HepG2 (cell line): ENCODE data around the gene SHISA5. TPM values are rescaled to one million over a fixed set of nuclear protein-coding genes. Genes with fewer than 3 reads are reported as not detected.

Experiments used
- ATF7-NPFF ChIP-seq: sonication (generic); formaldehyde crosslinking; IDR thresholded peaks from 2 replicates; pipeline ENCODE4 v1.8.1; 2023; ENCODE audit warnings: mild to moderate bottlenecking, low read depth, missing genetic modification reagents, moderate library complexity
- HIVEP1 ChIP-seq: sonication (generic); formaldehyde crosslinking; IDR thresholded peaks from 2 replicates; pipeline ENCODE4 v1.4.0; 2020; ENCODE audit warnings: mild to moderate bottlenecking, missing genetic modification reagents
- HNRNPL ChIP-seq: fragments of 200-400 bp; formaldehyde crosslinking; IDR thresholded peaks from 2 replicates; pipeline ENCODE4 v1.6.1; 2017; ENCODE audit warnings: mild to moderate bottlenecking, low read depth, low read length
- ISX ChIP-seq: sonication (generic); formaldehyde crosslinking; conservative IDR thresholded peaks from 2 replicates; pipeline ENCODE4 v1.5.0; 2020; ENCODE audit warnings: missing genetic modification reagents
- POLR2A ChIP-seq, 2 experiments: IDR thresholded peaks; 2 replicates each; pipeline ENCODE4 v1.6.1; 2011; ENCODE audit warnings: low read depth in 2 of 2, low read length in 2 of 2, mild to moderate bottlenecking in 1 of 2, moderate library complexity in 1 of 2; ENCODE audit not compliant: insufficient read depth in 1 of 2
- TBX2 ChIP-seq: sonication (generic); formaldehyde crosslinking; IDR thresholded peaks from 2 replicates; pipeline ENCODE4 v1.5.0; 2020; ENCODE audit warnings: missing genetic modification reagents, mild to moderate bottlenecking, borderline replicate concordance
- TMF1 ChIP-seq: sonication (generic); formaldehyde crosslinking; IDR thresholded peaks from 2 replicates; pipeline ENCODE4 v1.8.1; 2022; ENCODE audit warnings: low read depth, missing genetic modification reagents
- ZMYM4 ChIP-seq: sonication (generic); formaldehyde crosslinking; IDR thresholded peaks from 2 replicates; pipeline ENCODE4 v1.8.1; 2023; ENCODE audit warnings: mild to moderate bottlenecking, missing genetic modification reagents
- ZNF337 ChIP-seq: sonication (generic); formaldehyde crosslinking; IDR thresholded peaks from 2 replicates; pipeline ENCODE4 v1.5.1; 2020; ENCODE audit warnings: missing genetic modification reagents, low read depth, mild to moderate bottlenecking, borderline replicate concordance
- ZNF7 ChIP-seq: IDR thresholded peaks from 2 replicates; pipeline ENCODE4 v1.6.1; 2016; ENCODE audit warnings: missing biosample characterization, missing genetic modification reagents
- ZSCAN5A ChIP-seq: sonication (generic); formaldehyde crosslinking; IDR thresholded peaks from 2 replicates; pipeline ENCODE4 v1.8.0; 2022; ENCODE audit warnings: mild to moderate bottlenecking, missing genetic modification reagents, borderline replicate concordance
- polyA plus RNA-seq, 8 experiments: library from polyadenylated mRNA; depleted of rRNA in 3 of 8; stranded (reverse) in 7 of 8; unstranded in 1 of 8; fragments of >200 nt; fragmentation: Illumina TruSeq in 4 of 8; extraction: Trizol in 4 of 8; gene quantifications; 2 replicates each; pipeline versions ENCODE4 v1.2.1 to v1.2.3, GENCODE V29; 2011 to 2016; ENCODE audit warnings: low read depth in 4 of 8, missing spikeins in 1 of 8, mixed read lengths in 1 of 8; ENCODE audit not compliant: insufficient read depth in 1 of 8
- total RNA-seq, 5 experiments: library from RNA; depleted of rRNA; stranded (reverse); fragments of >200 nt; fragmentation: Illumina TruSeq; extraction: Trizol; gene quantifications; 2 replicates each; pipeline ENCODE4 v1.2.3, GENCODE V29; 2016; ENCODE audit warnings: low read depth in 1 of 5
- TF ChIP-seq, protein P1 (sequence below): sonication (generic); formaldehyde crosslinking; IDR thresholded peaks from 2 replicates; pipeline ENCODE4 v1.5.0; 2020; ENCODE audit warnings: missing genetic modification reagents, mild to moderate bottlenecking, borderline replicate concordance
- TF ChIP-seq, protein P2 (sequence below): sonication (generic); formaldehyde crosslinking; IDR thresholded peaks from 2 replicates; pipeline ENCODE4 v1.4.0; 2020; ENCODE audit warnings: missing genetic modification reagents, borderline replicate concordance
- TF ChIP-seq, protein P3 (sequence below): IDR thresholded peaks from 2 replicates; pipeline ENCODE4 v1.6.1; 2012; ENCODE audit warnings: low read length, improper control_type of control experiment
- TF ChIP-seq, protein P4 (sequence below): sonication (generic); formaldehyde crosslinking; IDR thresholded peaks from 2 replicates; pipeline ENCODE4 v1.8.0; 2022; ENCODE audit warnings: mild to moderate bottlenecking, missing genetic modification reagents, moderate library complexity
- TF ChIP-seq, protein P5 (sequence below): sonication (generic); formaldehyde crosslinking; IDR thresholded peaks from 2 replicates; pipeline ENCODE4 v1.4.0; 2020; ENCODE audit warnings: mild to moderate bottlenecking, missing genetic modification reagents

SHISA5 gene
- total and polyA plus RNA-seq, 2 of the 13 experiments (the other 11 are each of a cell fraction or from before 2014, with no cell fraction given) = 75.8 to 91.4 TPM

- TF ChIP-seq ZNF337 (no peak), ZMYM4 (no peak), ZSCAN5A (CRISPR knock-in tag) (no peak), HIVEP1 (CRISPR knock-in tag) (no peak; the same call in 1 of the 2 replicates), HNRNPL (peak; percentile 93), ATF7-NPFF (CRISPR knock-in tag) (no peak), TMF1 (CRISPR knock-in tag) (peak; percentile 71; the same call in 1 of the 2 replicates), ISX (CRISPR knock-in tag) (no peak), TBX2 (CRISPR knock-in tag) (peak; percentile 79; the same call in 1 of the 2 replicates), ZNF7 (CRISPR knock-in tag) (no peak), POLR2A (IDR thresholded peaks at IDR 0.05; ENCODE audit: insufficient read depth in 1 of 2, low read depth in 2 of 2, low read length in 2 of 2) (no peak)
- TF ChIP-seq, protein P1, sequence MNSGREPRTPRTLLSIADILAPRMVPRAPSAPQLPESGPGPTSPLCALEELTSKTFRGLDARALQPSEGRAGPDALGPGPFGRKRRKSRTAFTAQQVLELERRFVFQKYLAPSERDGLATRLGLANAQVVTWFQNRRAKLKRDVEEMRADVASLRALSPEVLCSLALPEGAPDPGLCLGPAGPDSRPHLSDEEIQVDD (CRISPR knock-in tag) = no peak
- TF ChIP-seq, protein P2, sequence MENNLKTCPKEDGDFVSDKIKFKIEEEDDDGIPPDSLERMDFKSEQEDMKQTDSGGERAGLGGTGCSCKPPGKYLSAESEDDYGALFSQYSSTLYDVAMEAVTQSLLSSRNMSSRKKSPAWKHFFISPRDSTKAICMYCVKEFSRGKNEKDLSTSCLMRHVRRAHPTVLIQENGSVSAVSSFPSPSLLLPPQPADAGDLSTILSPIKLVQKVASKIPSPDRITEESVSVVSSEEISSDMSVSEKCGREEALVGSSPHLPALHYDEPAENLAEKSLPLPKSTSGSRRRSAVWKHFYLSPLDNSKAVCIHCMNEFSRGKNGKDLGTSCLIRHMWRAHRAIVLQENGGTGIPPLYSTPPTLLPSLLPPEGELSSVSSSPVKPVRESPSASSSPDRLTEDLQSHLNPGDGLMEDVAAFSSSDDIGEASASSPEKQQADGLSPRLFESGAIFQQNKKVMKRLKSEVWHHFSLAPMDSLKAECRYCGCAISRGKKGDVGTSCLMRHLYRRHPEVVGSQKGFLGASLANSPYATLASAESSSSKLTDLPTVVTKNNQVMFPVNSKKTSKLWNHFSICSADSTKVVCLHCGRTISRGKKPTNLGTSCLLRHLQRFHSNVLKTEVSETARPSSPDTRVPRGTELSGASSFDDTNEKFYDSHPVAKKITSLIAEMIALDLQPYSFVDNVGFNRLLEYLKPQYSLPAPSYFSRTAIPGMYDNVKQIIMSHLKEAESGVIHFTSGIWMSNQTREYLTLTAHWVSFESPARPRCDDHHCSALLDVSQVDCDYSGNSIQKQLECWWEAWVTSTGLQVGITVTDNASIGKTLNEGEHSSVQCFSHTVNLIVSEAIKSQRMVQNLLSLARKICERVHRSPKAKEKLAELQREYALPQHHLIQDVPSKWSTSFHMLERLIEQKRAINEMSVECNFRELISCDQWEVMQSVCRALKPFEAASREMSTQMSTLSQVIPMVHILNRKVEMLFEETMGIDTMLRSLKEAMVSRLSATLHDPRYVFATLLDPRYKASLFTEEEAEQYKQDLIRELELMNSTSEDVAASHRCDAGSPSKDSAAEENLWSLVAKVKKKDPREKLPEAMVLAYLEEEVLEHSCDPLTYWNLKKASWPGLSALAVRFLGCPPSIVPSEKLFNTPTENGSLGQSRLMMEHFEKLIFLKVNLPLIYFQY (CRISPR knock-in tag) = no peak
- TF ChIP-seq, protein P3, sequence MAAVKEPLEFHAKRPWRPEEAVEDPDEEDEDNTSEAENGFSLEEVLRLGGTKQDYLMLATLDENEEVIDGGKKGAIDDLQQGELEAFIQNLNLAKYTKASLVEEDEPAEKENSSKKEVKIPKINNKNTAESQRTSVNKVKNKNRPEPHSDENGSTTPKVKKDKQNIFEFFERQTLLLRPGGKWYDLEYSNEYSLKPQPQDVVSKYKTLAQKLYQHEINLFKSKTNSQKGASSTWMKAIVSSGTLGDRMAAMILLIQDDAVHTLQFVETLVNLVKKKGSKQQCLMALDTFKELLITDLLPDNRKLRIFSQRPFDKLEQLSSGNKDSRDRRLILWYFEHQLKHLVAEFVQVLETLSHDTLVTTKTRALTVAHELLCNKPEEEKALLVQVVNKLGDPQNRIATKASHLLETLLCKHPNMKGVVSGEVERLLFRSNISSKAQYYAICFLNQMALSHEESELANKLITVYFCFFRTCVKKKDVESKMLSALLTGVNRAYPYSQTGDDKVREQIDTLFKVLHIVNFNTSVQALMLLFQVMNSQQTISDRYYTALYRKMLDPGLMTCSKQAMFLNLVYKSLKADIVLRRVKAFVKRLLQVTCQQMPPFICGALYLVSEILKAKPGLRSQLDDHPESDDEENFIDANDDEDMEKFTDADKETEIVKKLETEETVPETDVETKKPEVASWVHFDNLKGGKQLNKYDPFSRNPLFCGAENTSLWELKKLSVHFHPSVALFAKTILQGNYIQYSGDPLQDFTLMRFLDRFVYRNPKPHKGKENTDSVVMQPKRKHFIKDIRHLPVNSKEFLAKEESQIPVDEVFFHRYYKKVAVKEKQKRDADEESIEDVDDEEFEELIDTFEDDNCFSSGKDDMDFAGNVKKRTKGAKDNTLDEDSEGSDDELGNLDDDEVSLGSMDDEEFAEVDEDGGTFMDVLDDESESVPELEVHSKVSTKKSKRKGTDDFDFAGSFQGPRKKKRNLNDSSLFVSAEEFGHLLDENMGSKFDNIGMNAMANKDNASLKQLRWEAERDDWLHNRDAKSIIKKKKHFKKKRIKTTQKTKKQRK = no peak
- TF ChIP-seq, protein P4, sequence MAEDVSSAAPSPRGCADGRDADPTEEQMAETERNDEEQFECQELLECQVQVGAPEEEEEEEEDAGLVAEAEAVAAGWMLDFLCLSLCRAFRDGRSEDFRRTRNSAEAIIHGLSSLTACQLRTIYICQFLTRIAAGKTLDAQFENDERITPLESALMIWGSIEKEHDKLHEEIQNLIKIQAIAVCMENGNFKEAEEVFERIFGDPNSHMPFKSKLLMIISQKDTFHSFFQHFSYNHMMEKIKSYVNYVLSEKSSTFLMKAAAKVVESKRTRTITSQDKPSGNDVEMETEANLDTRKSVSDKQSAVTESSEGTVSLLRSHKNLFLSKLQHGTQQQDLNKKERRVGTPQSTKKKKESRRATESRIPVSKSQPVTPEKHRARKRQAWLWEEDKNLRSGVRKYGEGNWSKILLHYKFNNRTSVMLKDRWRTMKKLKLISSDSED = no peak
- TF ChIP-seq, protein P5, sequence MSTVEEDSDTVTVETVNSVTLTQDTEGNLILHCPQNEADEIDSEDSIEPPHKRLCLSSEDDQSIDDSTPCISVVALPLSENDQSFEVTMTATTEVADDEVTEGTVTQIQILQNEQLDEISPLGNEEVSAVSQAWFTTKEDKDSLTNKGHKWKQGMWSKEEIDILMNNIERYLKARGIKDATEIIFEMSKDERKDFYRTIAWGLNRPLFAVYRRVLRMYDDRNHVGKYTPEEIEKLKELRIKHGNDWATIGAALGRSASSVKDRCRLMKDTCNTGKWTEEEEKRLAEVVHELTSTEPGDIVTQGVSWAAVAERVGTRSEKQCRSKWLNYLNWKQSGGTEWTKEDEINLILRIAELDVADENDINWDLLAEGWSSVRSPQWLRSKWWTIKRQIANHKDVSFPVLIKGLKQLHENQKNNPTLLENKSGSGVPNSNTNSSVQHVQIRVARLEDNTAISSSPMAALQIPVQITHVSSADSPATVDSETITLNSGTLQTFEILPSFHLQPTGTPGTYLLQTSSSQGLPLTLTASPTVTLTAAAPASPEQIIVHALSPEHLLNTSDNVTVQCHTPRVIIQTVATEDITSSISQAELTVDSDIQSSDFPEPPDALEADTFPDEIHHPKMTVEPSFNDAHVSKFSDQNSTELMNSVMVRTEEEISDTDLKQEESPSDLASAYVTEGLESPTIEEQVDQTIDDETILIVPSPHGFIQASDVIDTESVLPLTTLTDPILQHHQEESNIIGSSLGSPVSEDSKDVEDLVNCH = no peak
Observed at GRCh38 chr3:48428572-48429316, 75.2 kb downstream of the SHISA5 start (continued).
